ENCODE results near the gene CD7.

- no peak for TF ChIP-seq CTCF (IDR thresholded peaks at IDR 0.05)
- no peak for TF ChIP-seq EZH2phosphoT487 (IDR thresholded peaks at IDR 0.05)
These were observed 43.9 kb downstream of the CD7 start, which contains the start of gene CSNK1D for GRCh38 chr17:82273327-82274133.

All from neural progenitor cell (in vitro differentiated cells).